NT2/D1 (cell line): Measurements from ENCODE around the gene ACKR2.

Experiments used
- SUZ12 ChIP-seq: IDR thresholded peaks from 2 replicates; pipeline ENCODE4 v1.6.1; 2011; ENCODE audit not compliant: insufficient read length, insufficient read depth; ENCODE audit errors: extremely low read depth
- YY1 ChIP-seq: IDR thresholded peaks from 2 replicates; pipeline ENCODE4 v1.6.1; 2011; ENCODE audit not compliant: insufficient read length, insufficient read depth
- ZNF274 ChIP-seq: IDR thresholded peaks from 2 replicates; pipeline ENCODE4 v1.6.1; 2011; ENCODE audit warnings: mild to moderate bottlenecking, low read depth, low read length

DNA sequence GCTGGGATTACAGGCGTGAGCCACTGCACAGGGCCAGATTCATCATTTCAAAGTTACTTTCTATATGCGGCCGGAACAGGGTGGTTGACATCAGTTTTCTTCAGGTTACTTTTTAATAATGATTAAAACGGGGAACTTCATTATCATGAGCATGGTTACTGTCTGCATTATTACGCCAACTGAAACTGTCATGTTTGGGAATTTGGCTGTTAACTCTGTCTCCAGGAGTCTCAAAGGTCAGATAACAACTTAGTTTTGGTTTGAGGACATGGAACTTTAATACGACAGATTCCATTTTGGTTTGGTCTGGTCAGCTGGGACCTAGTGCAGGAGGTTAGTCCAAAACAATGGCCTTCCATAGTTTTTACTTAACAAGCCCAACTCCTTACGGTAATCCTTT, 57.9 kb downstream of the ACKR2 start:
- no peak for TF ChIP-seq ZNF274
- no peak for TF ChIP-seq YY1
- TF ChIP-seq SUZ12: no peak
